ENCODE data around the gene DCPS.
"Not testable (repeated sequence)": the region's sequence is repeated elsewhere in the genome, so short reads cannot be mapped to it uniquely, and the experiment has no call there.

The DCPS gene

GRCh38 chr11:126303623-126304456 lies at the start of gene DCPS:
TSS of gene DCPS (plus strand) at chr11:126304060. CDS start at chr11:126304081, 21 bp downstream.
- peak within 1 kb of the TSS; percentile 68 for H3K4me3 ChIP-seq (ENCODE audit: low read depth, low read length)

GRCh38 chr11:126254819-126255218 lies 49.0 kb upstream of the DCPS start:
- no peak overlapping the region for H3K4me3 ChIP-seq (ENCODE audit: low read depth, low read length)

GRCh38 chr11:126255507-126255906 lies 48.4 kb upstream of the DCPS start:
- not testable (repeated sequence) for H3K4me3 ChIP-seq (ENCODE audit: low read depth, low read length)

GRCh38 chr11:126256216-126256615 lies 47.6 kb upstream of the DCPS start:
- no peak overlapping the region for H3K4me3 ChIP-seq (ENCODE audit: low read depth, low read length)

- H3K4me3 ChIP-seq (ENCODE audit: low read depth, low read length): no peak overlapping the region
Observed at GRCh38 chr11:126257144-126257543, 46.7 kb upstream of the DCPS start.

GRCh38 chr11:126257764-126258163 lies 46.1 kb upstream of the DCPS start:
- H3K4me3 ChIP-seq (ENCODE audit: low read depth, low read length): no peak overlapping the region

GRCh38 chr11:126262216-126262615 lies 41.6 kb upstream of the DCPS start:
- H3K4me3 ChIP-seq (ENCODE audit: low read depth, low read length): no peak overlapping the region

GRCh38 chr11:126263489-126263888 lies 40.4 kb upstream of the DCPS start:
- no peak overlapping the region for H3K4me3 ChIP-seq (ENCODE audit: low read depth, low read length)

GRCh38 chr11:126265811-126266210 lies 38.0 kb upstream of the DCPS start:
- H3K4me3 ChIP-seq (ENCODE audit: low read depth, low read length): no peak overlapping the region

- H3K4me3 ChIP-seq (ENCODE audit: low read depth, low read length): peak overlapping the region; percentile 95
Observed at GRCh38 chr11:126267650-126268049, 36.2 kb upstream of the DCPS start.

GRCh38 chr11:126268361-126268707 lies 35.5 kb upstream of the DCPS start:
- peak overlapping the region; percentile 95 for H3K4me3 ChIP-seq (ENCODE audit: low read depth, low read length)

- peak within 1 kb of the TSS; percentile 99 for H3K4me3 ChIP-seq (ENCODE audit: low read depth, low read length)
Observed at GRCh38 chr11:126268708-126269579, 34.9 kb upstream of the DCPS start, which contains the start of the genes FOXRED1 and SRPRA. TSS of gene FOXRED1 (plus strand) at chr11:126269154. CDS start at chr11:126269207, 53 bp downstream. TSS of gene SRPRA (minus strand) at chr11:126268895. CDS start at chr11:126268804, 91 bp downstream.

- no peak overlapping the region for H3K4me3 ChIP-seq (ENCODE audit: low read depth, low read length)
Observed at GRCh38 chr11:126277322-126277721, 26.5 kb upstream of the DCPS start.

GRCh38 chr11:126277780-126278179 lies 26.1 kb upstream of the DCPS start:
- no peak overlapping the region for H3K4me3 ChIP-seq (ENCODE audit: low read depth, low read length)

GRCh38 chr11:126279191-126279590 lies 24.7 kb upstream of the DCPS start:
- H3K4me3 ChIP-seq (ENCODE audit: low read depth, low read length): no peak overlapping the region

- no peak overlapping the region for H3K4me3 ChIP-seq (ENCODE audit: low read depth, low read length)
Observed at GRCh38 chr11:126280595-126280994, 23.3 kb upstream of the DCPS start.

- H3K4me3 ChIP-seq (ENCODE audit: low read depth, low read length): no peak overlapping the region
Observed at GRCh38 chr11:126281245-126281644, 22.6 kb upstream of the DCPS start.

- no peak overlapping the region for H3K4me3 ChIP-seq (ENCODE audit: low read depth, low read length)
Observed at GRCh38 chr11:126281666-126282175, 22.1 kb upstream of the DCPS start.

GRCh38 chr11:126282361-126282735 lies 21.5 kb upstream of the DCPS start:
- peak overlapping the region; percentile 53 for H3K4me3 ChIP-seq (ENCODE audit: low read depth, low read length)

GRCh38 chr11:126282736-126283591 lies 20.9 kb upstream of the DCPS start, which contains the start of gene TIRAP:
TSS of gene TIRAP (plus strand) at chr11:126283093. CDS start at chr11:126290895, 7,802 bp downstream.
- peak within 1 kb of the TSS; percentile 53 for H3K4me3 ChIP-seq (ENCODE audit: low read depth, low read length)
